AG08396 (cell line): ENCODE measurements around the gene RARA.
A peak's percentile ranks its signal among the peaks of the same experiment; 100 is the strongest.

Source experiments
- DNase-seq: peaks from one replicate; pipeline ENCODE4 v3.0.0; 2012; ENCODE audit warnings: low spot score, mixed read lengths

The RARA gene

DNA sequence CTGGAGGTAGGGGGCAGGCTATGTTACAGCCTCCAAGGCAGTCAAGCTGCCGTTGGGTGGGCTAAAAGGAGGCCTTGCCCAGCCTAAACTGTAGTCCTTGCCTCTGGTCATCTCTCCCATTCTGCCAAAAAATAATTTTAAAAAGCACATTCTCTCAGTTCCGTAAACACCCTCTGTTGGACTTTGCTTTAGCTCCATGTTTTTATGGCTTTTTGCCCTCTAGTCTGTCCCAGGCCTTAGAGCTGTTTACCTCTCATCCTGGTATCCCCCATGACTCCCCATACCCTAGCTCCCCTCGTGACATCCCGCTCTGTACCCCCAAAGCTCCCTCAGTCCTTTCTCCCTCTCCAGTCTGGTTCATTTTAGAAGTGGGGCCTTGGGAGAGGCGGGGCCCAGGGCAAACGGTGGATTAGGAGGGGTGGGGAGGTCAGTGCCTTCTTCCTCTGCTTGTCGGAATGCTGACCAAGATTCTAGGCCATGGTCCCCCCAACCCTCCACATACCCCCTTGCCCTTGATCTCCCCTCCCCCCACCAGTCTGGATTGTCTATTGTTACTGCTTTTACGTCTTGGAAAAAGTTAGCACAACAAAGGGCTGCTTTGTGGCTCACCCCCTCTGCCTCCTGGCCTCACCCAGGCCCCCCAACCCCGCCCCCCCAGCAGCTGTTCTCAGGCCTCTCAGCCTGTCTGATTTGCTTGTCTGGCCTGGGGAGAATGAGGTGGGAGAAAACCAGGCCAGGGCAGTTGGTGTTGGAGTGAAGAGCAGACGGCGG lies 37.2 kb downstream of the RARA start:
- no peak for DNase-seq

DNA sequence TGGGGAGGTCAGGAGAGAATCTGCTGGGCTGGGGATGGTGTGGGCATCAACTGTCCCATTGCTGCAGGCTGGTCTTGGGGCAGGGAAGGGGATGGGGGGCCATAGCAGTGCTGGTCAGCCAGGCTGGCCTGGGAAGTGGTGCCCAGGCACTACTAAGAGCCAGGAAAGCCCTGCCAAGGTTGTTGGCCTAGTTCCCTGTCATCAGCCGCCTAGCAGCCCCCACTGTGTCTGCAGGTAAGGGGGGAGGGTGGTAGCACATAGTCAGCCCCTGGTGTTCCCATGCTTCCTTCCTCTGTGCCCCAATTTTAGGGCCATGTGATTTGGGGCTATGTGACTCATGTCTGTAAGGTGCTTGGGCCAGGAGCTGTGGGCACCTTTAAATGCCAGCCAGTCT lies 37.8 kb downstream of the RARA start:
- DNase-seq: no peak

DNA sequence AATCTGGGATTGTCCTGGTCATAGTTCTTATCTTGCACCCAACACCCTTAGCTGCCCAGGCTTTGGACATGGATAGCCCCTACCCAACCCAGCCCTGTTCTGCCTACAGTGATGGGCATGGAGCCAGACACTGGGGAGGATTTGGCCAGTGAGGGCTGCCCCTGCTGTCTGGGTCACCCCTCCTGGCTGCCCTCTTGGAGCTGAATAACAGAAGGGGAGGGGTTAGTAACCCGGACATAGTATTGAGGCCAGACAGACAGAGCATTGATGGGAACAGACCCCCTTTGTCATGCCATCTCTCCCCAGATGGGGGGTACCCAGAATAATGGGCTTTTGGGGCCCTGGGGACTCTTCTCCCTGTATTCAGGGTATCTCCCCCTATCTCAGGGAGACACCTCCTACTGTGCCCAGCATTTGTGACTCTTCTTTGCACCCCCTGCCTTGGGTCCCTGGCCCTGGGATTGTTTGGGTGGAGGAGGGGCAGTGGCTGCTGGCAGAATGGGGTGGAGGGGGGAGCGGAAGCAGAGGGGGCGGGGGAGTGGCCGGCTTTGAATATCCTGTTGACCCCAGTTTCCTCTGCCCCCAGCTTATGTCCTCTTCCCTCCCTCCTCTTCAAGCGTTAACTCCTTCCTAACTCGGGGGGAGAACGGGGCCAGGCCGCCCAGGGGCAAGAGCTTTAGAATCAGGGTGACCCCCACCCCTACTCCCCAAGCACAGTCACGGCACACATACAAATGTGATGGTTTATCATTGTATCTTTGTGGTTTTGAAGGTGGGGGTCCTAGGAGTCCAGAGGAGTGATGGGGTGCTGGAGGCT lies 38.5 kb downstream of the RARA start:
- DNase-seq: no peak

DNA sequence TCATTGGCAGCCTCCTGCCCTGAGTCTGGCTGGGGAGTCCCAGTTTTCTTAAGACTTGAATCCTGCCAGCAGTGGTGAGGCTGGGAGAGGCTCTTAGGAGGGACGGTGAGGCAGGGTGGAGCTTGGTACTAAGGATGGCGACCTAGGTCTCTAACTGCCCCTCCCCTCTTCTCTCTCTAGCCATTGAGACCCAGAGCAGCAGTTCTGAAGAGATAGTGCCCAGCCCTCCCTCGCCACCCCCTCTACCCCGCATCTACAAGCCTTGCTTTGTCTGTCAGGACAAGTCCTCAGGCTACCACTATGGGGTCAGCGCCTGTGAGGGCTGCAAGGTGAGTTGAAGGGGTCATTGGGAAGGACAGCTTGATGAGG lies 39.1 kb downstream of the RARA start:
- no peak for DNase-seq

- DNase-seq: no peak
Measured at GRCh38 chr17:40348562-40349476, 39.8 kb downstream of the RARA start.

DNA sequence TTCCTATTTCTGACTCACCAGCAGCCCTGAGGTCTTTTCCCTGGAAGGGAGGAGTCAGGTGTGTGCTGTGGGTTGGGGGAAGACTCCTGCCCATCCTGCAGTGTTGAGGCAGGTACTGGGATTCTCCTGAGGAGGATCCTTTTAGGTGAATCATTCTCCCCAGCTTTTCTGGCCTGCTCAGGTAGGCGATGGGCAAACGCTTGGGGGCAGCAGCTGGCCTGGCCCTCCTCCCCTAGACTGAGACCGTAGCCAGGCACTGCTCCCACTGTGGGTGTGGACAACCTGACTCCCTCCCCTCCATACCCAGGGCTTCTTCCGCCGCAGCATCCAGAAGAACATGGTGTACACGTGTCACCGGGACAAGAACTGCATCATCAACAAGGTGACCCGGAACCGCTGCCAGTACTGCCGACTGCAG lies 40.5 kb downstream of the RARA start:
- no peak for DNase-seq

- DNase-seq: no peak
Measured at GRCh38 chr17:40349895-40350688, 41.1 kb downstream of the RARA start.

DNA sequence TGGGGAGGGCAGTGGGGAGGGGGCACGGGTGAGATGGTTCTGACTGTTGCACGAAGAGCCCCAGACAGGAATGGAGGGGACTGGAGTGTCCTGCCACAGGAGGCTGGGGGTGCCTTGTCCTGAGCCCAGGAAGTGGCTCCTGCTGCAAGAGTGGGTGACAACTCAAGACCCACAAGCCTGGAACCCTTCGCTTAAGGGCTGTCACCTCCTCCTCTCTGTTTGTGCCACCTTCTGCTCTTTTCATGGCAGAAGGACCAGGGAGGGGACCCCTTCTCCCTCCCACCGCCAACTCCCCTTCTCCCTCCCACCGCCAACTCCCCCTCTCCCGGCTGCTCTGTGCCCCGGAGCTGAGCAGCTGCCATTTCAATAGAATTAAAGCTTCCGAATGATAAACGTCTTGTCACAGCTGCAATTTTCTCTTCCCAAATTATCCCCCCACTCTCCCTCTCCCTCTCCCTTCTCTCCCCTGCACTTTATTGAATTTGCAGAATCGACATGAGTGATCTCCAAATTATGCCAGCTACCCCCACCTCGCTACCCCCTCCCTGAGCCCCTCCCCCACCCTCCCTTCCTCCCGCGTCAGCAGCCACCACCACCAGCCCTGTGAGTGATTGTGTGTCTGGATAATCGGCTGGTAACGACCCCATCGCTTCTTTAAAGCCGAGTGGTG lies 41.8 kb downstream of the RARA start:
- no peak for DNase-seq

DNA sequence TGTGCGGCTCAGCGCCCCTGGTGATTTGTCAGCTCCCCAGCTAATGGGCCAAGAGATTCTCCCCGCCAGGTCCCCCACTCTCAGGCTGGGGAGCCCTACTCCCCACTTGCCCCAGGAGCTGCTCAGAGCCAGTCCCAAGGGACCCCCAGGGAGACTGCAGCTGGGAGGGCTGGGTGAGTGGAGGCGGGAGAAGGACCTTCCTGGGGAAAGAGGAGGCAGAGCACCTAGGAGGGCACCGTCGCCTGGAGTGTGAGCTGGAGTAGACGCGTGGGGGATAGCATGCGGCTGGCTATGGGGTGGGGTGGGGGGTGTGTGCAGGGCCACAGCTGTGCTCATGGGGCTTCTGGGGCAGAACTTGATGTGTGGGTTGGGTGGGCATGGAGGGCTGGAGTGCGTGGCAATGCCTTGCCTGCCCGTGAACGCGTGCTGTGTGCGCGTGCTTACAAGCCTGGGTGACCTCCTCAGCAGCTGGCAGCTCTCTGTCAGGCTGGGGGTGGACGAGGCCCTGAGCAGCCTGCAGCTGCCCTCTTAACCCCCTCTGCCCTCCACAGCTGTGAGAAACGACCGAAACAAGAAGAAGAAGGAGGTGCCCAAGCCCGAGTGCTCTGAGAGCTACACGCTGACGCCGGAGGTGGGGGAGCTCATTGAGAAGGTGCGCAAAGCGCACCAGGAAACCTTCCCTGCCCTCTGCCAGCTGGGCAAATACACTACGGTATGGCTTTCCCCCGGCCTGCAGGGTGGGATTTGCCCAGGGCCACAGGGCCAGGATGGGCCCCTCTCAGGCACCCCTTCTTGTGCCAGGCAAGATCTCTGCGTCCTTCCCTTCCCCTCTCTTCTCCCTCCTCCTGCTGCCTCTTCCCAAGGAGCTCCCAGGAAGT lies 42.6 kb downstream of the RARA start:
- DNase-seq: no peak

- DNase-seq: no peak
Measured at GRCh38 chr17:40352237-40352778, 43.3 kb downstream of the RARA start.

- no peak for DNase-seq
Measured at GRCh38 chr17:40352779-40353394, 43.9 kb downstream of the RARA start.

- no peak for DNase-seq
Measured at GRCh38 chr17:40354221-40355122, 45.5 kb downstream of the RARA start.

- DNase-seq: peak; percentile 90
Measured at GRCh38 chr17:40355123-40355803, 46.3 kb downstream of the RARA start.

DNA sequence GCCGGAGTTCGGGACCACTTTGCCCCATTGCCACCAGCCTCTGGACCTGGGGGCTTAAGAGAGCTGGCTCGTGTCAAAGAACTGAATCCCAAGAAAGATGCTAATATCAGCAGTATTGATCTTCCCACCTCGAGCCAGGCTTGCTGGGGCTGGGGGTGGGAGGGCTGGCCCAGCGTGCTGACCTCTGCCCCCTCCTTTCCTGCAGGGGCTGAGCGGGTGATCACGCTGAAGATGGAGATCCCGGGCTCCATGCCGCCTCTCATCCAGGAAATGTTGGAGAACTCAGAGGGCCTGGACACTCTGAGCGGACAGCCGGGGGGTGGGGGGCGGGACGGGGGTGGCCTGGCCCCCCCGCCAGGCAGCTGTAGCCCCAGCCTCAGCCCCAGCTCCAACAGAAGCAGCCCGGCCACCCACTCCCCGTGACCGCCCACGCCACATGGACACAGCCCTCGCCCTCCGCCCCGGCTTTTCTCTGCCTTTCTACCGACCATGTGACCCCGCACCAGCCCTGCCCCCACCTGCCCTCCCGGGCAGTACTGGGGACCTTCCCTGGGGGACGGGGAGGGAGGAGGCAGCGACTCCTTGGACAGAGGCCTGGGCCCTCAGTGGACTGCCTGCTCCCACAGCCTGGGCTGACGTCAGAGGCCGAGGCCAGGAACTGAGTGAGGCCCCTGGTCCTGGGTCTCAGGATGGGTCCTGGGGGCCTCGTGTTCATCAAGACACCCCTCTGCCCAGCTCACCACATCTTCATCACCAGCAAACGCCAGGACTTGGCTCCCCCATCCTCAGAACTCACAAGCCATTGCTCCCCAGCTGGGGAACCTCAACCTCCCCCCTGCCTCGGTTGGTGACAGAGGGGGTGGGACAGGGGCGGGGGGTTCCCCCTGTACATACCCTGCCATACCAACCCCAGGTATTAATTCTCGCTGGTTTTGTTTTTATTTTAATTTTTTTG lies 47.1 kb downstream of the RARA start:
- no peak for DNase-seq

- DNase-seq: no peak
Measured at GRCh38 chr17:40356990-40357881, 48.3 kb downstream of the RARA start.
